ENCODE results near the gene IL5. TPM values are rescaled to one million over a fixed set of nuclear protein-coding genes. Genes with fewer than 3 reads are reported as not detected.

Gene IL5
- not detected for total RNA-seq

DNA sequence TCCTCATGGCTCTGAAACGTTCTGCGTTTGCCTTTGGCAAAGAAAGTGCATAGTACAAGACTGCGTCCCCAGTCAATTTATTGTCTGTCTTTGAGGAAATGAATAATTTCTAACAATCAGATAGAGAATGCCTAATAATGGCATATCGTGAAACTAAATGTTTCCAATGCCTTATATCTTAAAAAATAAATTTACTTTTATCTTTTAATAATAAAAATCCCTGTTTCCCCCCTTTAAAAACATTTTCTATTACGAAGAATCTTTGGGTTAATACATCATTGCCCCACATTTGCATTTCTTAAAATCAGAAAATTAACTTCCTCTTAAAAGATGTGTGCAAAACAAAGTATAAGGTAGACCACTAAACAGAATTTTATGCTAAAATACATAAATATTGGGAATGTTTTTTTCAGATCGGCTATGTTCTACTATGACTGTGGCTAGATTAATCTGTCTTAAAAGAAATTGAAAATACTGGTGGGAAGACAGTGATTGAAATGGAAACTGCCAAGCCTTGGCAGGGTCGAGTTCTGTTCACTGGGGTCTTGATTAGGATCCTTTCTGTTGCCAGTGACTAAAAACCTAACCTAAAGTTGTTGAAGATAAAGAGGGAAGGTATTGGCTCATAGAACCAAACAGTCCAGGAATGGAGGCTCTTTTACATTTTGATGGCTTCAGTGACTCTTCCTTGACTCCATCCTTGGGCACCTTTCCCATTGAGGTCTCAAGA lies at the start of gene IL5:
Gene IL5 (minus strand): TSS at position 51 of the 730 bp plus-strand sequence. CDS start 44 bp downstream, at position 7.

DNA sequence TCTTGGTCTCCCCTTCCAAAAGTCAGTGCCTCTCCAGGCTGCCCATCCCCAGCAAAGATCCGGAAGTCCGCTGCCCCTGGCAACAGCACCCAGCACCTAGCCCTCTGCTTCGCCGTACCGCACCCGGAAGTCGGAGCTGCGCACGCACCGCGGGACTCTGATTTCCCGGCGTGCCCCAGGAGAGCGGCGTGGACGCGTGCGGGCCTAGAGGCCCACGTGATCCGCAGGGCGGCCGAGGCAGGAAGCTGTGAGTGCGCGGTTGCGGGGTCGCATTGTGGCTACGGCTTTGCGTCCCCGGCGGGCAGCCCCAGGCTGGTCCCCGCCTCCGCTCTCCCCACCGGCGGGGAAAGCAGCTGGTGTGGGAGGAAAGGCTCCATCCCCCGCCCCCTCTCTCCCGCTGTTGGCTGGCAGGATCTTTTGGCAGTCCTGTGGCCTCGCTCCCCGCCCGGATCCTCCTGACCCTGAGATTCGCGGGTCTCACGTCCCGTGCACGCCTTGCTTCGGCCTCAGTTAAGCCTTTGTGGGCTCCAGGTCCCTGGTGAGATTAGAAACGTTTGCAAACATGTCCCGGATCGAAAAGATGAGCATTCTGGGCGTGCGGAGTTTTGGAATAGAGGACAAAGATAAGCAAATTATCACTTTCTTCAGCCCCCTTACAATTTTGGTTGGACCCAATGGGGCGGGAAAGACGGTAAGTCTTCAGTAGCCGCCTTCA lies 13.6 kb upstream of the IL5 start, which contains the start of gene RAD50:
Gene RAD50 (plus strand): TSS at position 215 of the 715 bp plus-strand sequence. CDS start 348 bp downstream, at position 563.

Other genes with a start within 250 kb of the IL5 start
- gene SLC22A4, start 249.1 kb downstream of the IL5 start, total RNA-seq: 4.0 TPM
- gene SLC22A5, start 173.8 kb downstream of the IL5 start, total RNA-seq: 10.5 TPM
- 11.2 TPM for gene IRF1, start 52.7 kb downstream of the IL5 start, total RNA-seq
- 46.0 TPM for gene RAD50, start 13.5 kb upstream of the IL5 start, total RNA-seq
- gene IL13, start 114.7 kb upstream of the IL5 start, total RNA-seq: not detected
- gene IL4, start 130.5 kb upstream of the IL5 start, total RNA-seq: not detected
- gene KIF3A, start 194.0 kb upstream of the IL5 start, total RNA-seq: 49.0 TPM
- 0.60 TPM for gene CCNI2, start 203.9 kb upstream of the IL5 start, total RNA-seq
- 73.3 TPM for gene SEPTIN8, start 233.7 kb upstream of the IL5 start, total RNA-seq